ENCODE results near the gene LOC128125822.

Gene LOC128125822

GRCh38 chr6:63530182-63530581 lies 42.1 kb upstream of the LOC128125822 start:
- TF ChIP-seq SUZ12 (IDR thresholded peaks at IDR 0.05; ENCODE audit: extremely low read depth, insufficient read depth, insufficient read length): no peak
- TF ChIP-seq YY1 (IDR thresholded peaks at IDR 0.05; ENCODE audit: insufficient read depth, insufficient read length): no peak
- TF ChIP-seq ZNF274 (IDR thresholded peaks at IDR 0.05; ENCODE audit: low read depth, low read length): no peak
- no peaks in the 10 kb centered on the region for H3K9me3 ChIP-seq (ENCODE audit: insufficient read depth, low read length)
- no peaks in the 10 kb centered on the region for H3K36me3 ChIP-seq (ENCODE audit: insufficient read depth, insufficient read length, low read length)
- no peak for DNase-seq (ENCODE audit: low read depth, low spot score)
- H3K4me3 ChIP-seq (ENCODE audit: insufficient read length, low read depth): no peak overlapping the region
- no peaks in the 10 kb centered on the region for H3K4me1 ChIP-seq (ENCODE audit: insufficient read depth, insufficient read length)
- H3K27me3 ChIP-seq (ENCODE audit: insufficient read depth, insufficient read length): peaks cover 56% of the 10 kb centered on the region
- H3K9ac ChIP-seq (ENCODE audit: insufficient read length, low read depth): no peak overlapping the region

DNA sequence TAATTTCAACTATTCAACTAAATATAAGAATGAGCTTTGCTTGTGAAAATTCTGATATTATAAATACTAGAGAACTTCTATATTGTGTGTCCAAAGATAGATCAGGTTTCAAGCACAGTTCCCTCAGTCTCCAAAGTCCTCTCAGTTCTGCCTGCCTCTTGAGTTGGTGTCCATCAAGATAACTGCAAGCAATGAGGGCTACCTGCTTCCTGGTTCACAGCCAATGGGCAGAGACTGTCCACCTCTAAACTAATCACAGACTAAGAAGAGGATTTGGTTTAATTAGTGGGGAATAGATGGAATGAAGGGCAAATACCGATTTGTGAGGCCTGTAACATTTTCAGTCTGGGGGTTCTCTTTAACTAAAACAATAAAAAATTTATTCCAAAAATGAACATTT lies 41.3 kb upstream of the LOC128125822 start:
- no peaks in the 10 kb centered on the region for H3K36me3 ChIP-seq (ENCODE audit: insufficient read depth, insufficient read length, low read length)
- H3K9me3 ChIP-seq (ENCODE audit: insufficient read depth, low read length): no peaks in the 10 kb centered on the region
- H3K4me3 ChIP-seq (ENCODE audit: insufficient read length, low read depth): no peak overlapping the region
- H3K9ac ChIP-seq (ENCODE audit: insufficient read length, low read depth): no peak overlapping the region
- no peak for TF ChIP-seq ZNF274 (IDR thresholded peaks at IDR 0.05; ENCODE audit: low read depth, low read length)
- no peak for TF ChIP-seq YY1 (IDR thresholded peaks at IDR 0.05; ENCODE audit: insufficient read depth, insufficient read length)
- no peak for TF ChIP-seq SUZ12 (IDR thresholded peaks at IDR 0.05; ENCODE audit: extremely low read depth, insufficient read depth, insufficient read length)
- H3K27me3 ChIP-seq (ENCODE audit: insufficient read depth, insufficient read length): peaks cover 64% of the 10 kb centered on the region
- H3K4me1 ChIP-seq (ENCODE audit: insufficient read depth, insufficient read length): no peaks in the 10 kb centered on the region
- no peak for DNase-seq (ENCODE audit: low read depth, low spot score)

DNA sequence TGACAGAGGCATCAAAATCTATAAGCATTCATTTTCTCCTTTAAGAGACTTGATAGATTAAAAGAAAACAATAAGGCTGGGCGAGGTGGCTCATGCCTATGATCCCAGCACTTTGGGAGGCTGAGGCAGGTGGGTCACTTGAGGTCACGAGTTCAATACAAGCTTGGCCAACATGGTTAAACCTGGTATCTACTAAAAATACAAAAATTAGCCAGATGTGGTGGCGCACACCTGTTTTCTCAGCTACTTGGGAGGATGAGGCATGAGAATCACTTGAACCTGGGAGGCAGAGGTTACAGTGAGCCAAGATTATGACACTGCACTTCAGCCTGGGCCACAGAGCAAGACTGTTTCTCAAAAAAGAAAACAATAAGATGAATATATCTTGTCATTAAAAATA lies 39.3 kb upstream of the LOC128125822 start:
- DNase-seq (ENCODE audit: low read depth, low spot score): no peak
- H3K4me3 ChIP-seq (ENCODE audit: insufficient read length, low read depth): no peak overlapping the region
- no peaks in the 10 kb centered on the region for H3K36me3 ChIP-seq (ENCODE audit: insufficient read depth, insufficient read length, low read length)
- peaks cover 82% of the 10 kb centered on the region for H3K27me3 ChIP-seq (ENCODE audit: insufficient read depth, insufficient read length)
- H3K9ac ChIP-seq (ENCODE audit: insufficient read length, low read depth): no peak overlapping the region
- no peaks in the 10 kb centered on the region for H3K9me3 ChIP-seq (ENCODE audit: insufficient read depth, low read length)
- H3K4me1 ChIP-seq (ENCODE audit: insufficient read depth, insufficient read length): no peaks in the 10 kb centered on the region
- no peak for TF ChIP-seq ZNF274 (IDR thresholded peaks at IDR 0.05; ENCODE audit: low read depth, low read length)
- TF ChIP-seq SUZ12 (IDR thresholded peaks at IDR 0.05; ENCODE audit: extremely low read depth, insufficient read depth, insufficient read length): no peak
- TF ChIP-seq YY1 (IDR thresholded peaks at IDR 0.05; ENCODE audit: insufficient read depth, insufficient read length): no peak

DNA sequence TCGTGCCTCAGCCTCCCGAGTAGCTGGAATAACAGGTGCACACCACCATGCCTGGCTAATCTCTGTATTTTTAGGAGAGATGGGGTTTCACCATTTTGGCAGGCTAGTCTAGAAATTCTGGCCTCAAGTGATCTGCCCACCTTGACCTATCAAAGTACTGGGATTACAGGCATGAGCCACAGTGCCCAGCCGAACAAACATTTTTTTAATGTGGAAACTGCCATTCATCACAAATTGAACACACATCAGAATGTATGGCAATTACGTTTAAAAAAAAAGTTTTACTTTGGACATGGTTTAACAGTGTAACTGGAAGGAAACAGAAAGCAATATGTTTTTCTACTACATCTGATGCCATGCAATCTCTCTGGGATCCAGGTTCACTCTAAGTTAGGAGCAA lies 38.3 kb upstream of the LOC128125822 start:
- Histone ChIP-seq H3K27me3 (ENCODE audit: insufficient read depth, insufficient read length) (peaks cover 90% of the 10 kb centered on the region), H3K9me3 (ENCODE audit: insufficient read depth, low read length) (no peaks in the 10 kb centered on the region)
- no peak for DNase-seq (ENCODE audit: low read depth, low spot score)

GRCh38 chr6:63537201-63537958 lies 34.9 kb upstream of the LOC128125822 start:
- DNase-seq (ENCODE audit: low read depth, low spot score): peak; percentile 16
- Histone ChIP-seq H3K9ac (ENCODE audit: insufficient read length, low read depth) (no peak overlapping the region), H3K27me3 (ENCODE audit: insufficient read depth, insufficient read length) (peaks cover 97% of the 10 kb centered on the region), H3K9me3 (ENCODE audit: insufficient read depth, low read length) (no peaks in the 10 kb centered on the region), H3K4me1 (ENCODE audit: insufficient read depth, insufficient read length) (no peaks in the 10 kb centered on the region), H3K36me3 (ENCODE audit: insufficient read depth, insufficient read length, low read length) (no peaks in the 10 kb centered on the region), H3K4me3 (ENCODE audit: insufficient read length, low read depth) (no peak overlapping the region)
- no peak for TF ChIP-seq ZNF274 (IDR thresholded peaks at IDR 0.05; ENCODE audit: low read depth, low read length)
- TF ChIP-seq YY1 (IDR thresholded peaks at IDR 0.05; ENCODE audit: insufficient read depth, insufficient read length): no peak
- TF ChIP-seq SUZ12 (IDR thresholded peaks at IDR 0.05; ENCODE audit: extremely low read depth, insufficient read depth, insufficient read length): no peak

More for the DNA sequence above, 38.3 kb upstream of the LOC128125822 start:
- Histone ChIP-seq H3K4me1 (ENCODE audit: insufficient read depth, insufficient read length) (no peaks in the 10 kb centered on the region), H3K4me3 (ENCODE audit: insufficient read length, low read depth) (no peak overlapping the region), H3K9ac (ENCODE audit: insufficient read length, low read depth) (no peak overlapping the region), H3K36me3 (ENCODE audit: insufficient read depth, insufficient read length, low read length) (no peaks in the 10 kb centered on the region)
- TF ChIP-seq YY1 (IDR thresholded peaks at IDR 0.05; ENCODE audit: insufficient read depth, insufficient read length) (no peak), ZNF274 (IDR thresholded peaks at IDR 0.05; ENCODE audit: low read depth, low read length) (no peak), SUZ12 (IDR thresholded peaks at IDR 0.05; ENCODE audit: extremely low read depth, insufficient read depth, insufficient read length) (no peak)

DNA sequence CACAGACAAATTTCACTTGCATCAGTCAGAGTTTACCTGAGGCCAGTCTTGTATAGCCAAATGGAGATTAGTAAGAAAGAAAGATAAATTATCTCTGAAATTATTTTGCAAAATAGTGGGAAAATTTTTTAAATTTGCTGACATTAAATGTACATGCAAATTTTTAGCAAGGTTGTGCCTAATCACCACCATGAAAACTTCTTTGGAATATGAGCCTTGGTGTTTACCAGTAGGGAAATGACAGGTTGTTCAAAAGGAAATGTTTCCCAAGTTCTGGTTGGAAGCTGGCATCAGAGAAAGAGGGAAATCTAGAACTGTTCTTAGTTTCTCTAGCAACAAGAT lies 34.4 kb upstream of the LOC128125822 start:
- H3K36me3 ChIP-seq (ENCODE audit: insufficient read depth, insufficient read length, low read length): no peaks in the 10 kb centered on the region
- H3K4me1 ChIP-seq (ENCODE audit: insufficient read depth, insufficient read length): no peaks in the 10 kb centered on the region
- no peak overlapping the region for H3K9ac ChIP-seq (ENCODE audit: insufficient read length, low read depth)
- TF ChIP-seq SUZ12 (IDR thresholded peaks at IDR 0.05; ENCODE audit: extremely low read depth, insufficient read depth, insufficient read length): no peak
- TF ChIP-seq ZNF274 (IDR thresholded peaks at IDR 0.05; ENCODE audit: low read depth, low read length): no peak
- no peak for TF ChIP-seq YY1 (IDR thresholded peaks at IDR 0.05; ENCODE audit: insufficient read depth, insufficient read length)
- no peak for DNase-seq (ENCODE audit: low read depth, low spot score)
- H3K9me3 ChIP-seq (ENCODE audit: insufficient read depth, low read length): no peaks in the 10 kb centered on the region
- H3K27me3 ChIP-seq (ENCODE audit: insufficient read depth, insufficient read length): peaks cover 97% of the 10 kb centered on the region
- H3K4me3 ChIP-seq (ENCODE audit: insufficient read length, low read depth): no peak overlapping the region

GRCh38 chr6:63538550-63538949 lies 33.7 kb upstream of the LOC128125822 start:
- no peak for DNase-seq (ENCODE audit: low read depth, low spot score)
- no peaks in the 10 kb centered on the region for H3K4me1 ChIP-seq (ENCODE audit: insufficient read depth, insufficient read length)
- H3K27me3 ChIP-seq (ENCODE audit: insufficient read depth, insufficient read length): peaks cover 97% of the 10 kb centered on the region
- no peaks in the 10 kb centered on the region for H3K9me3 ChIP-seq (ENCODE audit: insufficient read depth, low read length)
- H3K4me3 ChIP-seq (ENCODE audit: insufficient read length, low read depth): no peak overlapping the region
- TF ChIP-seq SUZ12 (IDR thresholded peaks at IDR 0.05; ENCODE audit: extremely low read depth, insufficient read depth, insufficient read length) (no peak), YY1 (IDR thresholded peaks at IDR 0.05; ENCODE audit: insufficient read depth, insufficient read length) (no peak), ZNF274 (IDR thresholded peaks at IDR 0.05; ENCODE audit: low read depth, low read length) (no peak)
- no peak overlapping the region for H3K9ac ChIP-seq (ENCODE audit: insufficient read length, low read depth)
- no peaks in the 10 kb centered on the region for H3K36me3 ChIP-seq (ENCODE audit: insufficient read depth, insufficient read length, low read length)
